ENCODE measurements around the gene GREB1.

Gene GREB1

GRCh38 chr2:11537951-11538350 is 4.1 kb downstream of the GREB1 start:
- no peak overlapping the region for H3K27ac ChIP-seq (ENCODE audit: low read length)
- H3K36me3 ChIP-seq (replicated peaks; ENCODE audit: low read depth, low read length) = no peaks in the 10 kb centered on the region
- no peaks in the 10 kb centered on the region for H3K79me2 ChIP-seq (ENCODE audit: low read length)
- H3K9me3 ChIP-seq (ENCODE audit: insufficient read depth, low read length) = no peaks in the 10 kb centered on the region
- H3K4me2 ChIP-seq (ENCODE audit: low read length) = no peak overlapping the region
- H3K4me3 ChIP-seq (ENCODE audit: low read length) = no peak overlapping the region
- H3K4me1 ChIP-seq (ENCODE audit: low read length) = peaks cover 12% of the 10 kb centered on the region
- H4K20me1 ChIP-seq (ENCODE audit: insufficient read depth, low read length) = no peaks in the 10 kb centered on the region
- H2AFZ ChIP-seq (ENCODE audit: low read depth, low read length) = no peak overlapping the region
- no peak for TF ChIP-seq EZH2phosphoT487 (IDR thresholded peaks at IDR 0.05; ENCODE audit: low read depth)
- no peak for TF ChIP-seq CTCF (IDR thresholded peaks at IDR 0.05; ENCODE audit: low read depth, low read length)
- H3K9ac ChIP-seq (ENCODE audit: low read length) = no peak overlapping the region
- peaks cover 36% of the 10 kb centered on the region for H3K27me3 ChIP-seq (ENCODE audit: low read depth, low read length)

- Histone ChIP-seq H3K4me2 (ENCODE audit: low read length) (no peak overlapping the region), H3K27me3 (ENCODE audit: low read depth, low read length) (peaks cover 21% of the 10 kb centered on the region), H3K9ac (ENCODE audit: low read length) (no peak overlapping the region), H3K9me3 (ENCODE audit: insufficient read depth, low read length) (no peaks in the 10 kb centered on the region), H3K4me1 (ENCODE audit: low read length) (peaks cover 12% of the 10 kb centered on the region), H3K79me2 (ENCODE audit: low read length) (no peaks in the 10 kb centered on the region), H3K4me3 (ENCODE audit: low read length) (no peak overlapping the region), H3K27ac (ENCODE audit: low read length) (no peak overlapping the region), H2AFZ (ENCODE audit: low read depth, low read length) (no peak overlapping the region), H3K36me3 (replicated peaks; ENCODE audit: low read depth, low read length) (no peaks in the 10 kb centered on the region), H4K20me1 (ENCODE audit: insufficient read depth, low read length) (no peaks in the 10 kb centered on the region)
- TF ChIP-seq EZH2phosphoT487 (IDR thresholded peaks at IDR 0.05; ENCODE audit: low read depth) (no peak), CTCF (IDR thresholded peaks at IDR 0.05; ENCODE audit: low read depth, low read length) (no peak)
Observed at GRCh38 chr2:11539317-11540147, 5.7 kb downstream of the GREB1 start.

- H3K79me2 ChIP-seq (ENCODE audit: low read length) = no peaks in the 10 kb centered on the region
- no peak overlapping the region for H3K4me3 ChIP-seq (ENCODE audit: low read length)
- no peak overlapping the region for H2AFZ ChIP-seq (ENCODE audit: low read depth, low read length)
- H3K9ac ChIP-seq (ENCODE audit: low read length) = no peak overlapping the region
- no peaks in the 10 kb centered on the region for H3K36me3 ChIP-seq (replicated peaks; ENCODE audit: low read depth, low read length)
- no peak overlapping the region for H3K4me2 ChIP-seq (ENCODE audit: low read length)
- H3K27ac ChIP-seq (ENCODE audit: low read length) = no peak overlapping the region
- peaks cover 15% of the 10 kb centered on the region for H3K27me3 ChIP-seq (ENCODE audit: low read depth, low read length)
- peaks cover 12% of the 10 kb centered on the region for H3K4me1 ChIP-seq (ENCODE audit: low read length)
- no peaks in the 10 kb centered on the region for H4K20me1 ChIP-seq (ENCODE audit: insufficient read depth, low read length)
- TF ChIP-seq CTCF (IDR thresholded peaks at IDR 0.05; ENCODE audit: low read depth, low read length) = no peak
- TF ChIP-seq EZH2phosphoT487 (IDR thresholded peaks at IDR 0.05; ENCODE audit: low read depth) = no peak
- no peaks in the 10 kb centered on the region for H3K9me3 ChIP-seq (ENCODE audit: insufficient read depth, low read length)
Observed at GRCh38 chr2:11540148-11540995, 6.5 kb downstream of the GREB1 start.

Measured in OCI-LY3 (cell line).